ENCODE results near the gene PDE3B.

GRCh38 chr11:14826600-14826999, 183.0 kb downstream of the PDE3B start:
- no peak for TF ChIP-seq CTCF (IDR thresholded peaks at IDR 0.05)
- TF ChIP-seq POLR2A (IDR thresholded peaks at IDR 0.05) = no peak
